Measurements from ENCODE around the gene PLEKHG1.

GRCh38 chr6:150598858-150599198, 857 bp upstream of the PLEKHG1 start:
- TF ChIP-seq CTCF (IDR thresholded peaks at IDR 0.05; ENCODE audit: insufficient read depth, low read length, poor library complexity, severe bottlenecking) (no peak), EZH2phosphoT487 (conservative IDR thresholded peaks at IDR 0.05; ENCODE audit: low read length) (no peak)
